Stomach smooth muscle (tissue), 2 donors: ENCODE results near the gene UBE2J2.
"Not testable (repeated sequence)": the region's sequence is repeated elsewhere in the genome, so short reads cannot be mapped to it uniquely, and the experiment has no call there.

ENCODE experiments used
- H3K27ac ChIP-seq: one replicate; pipeline ENCODE4 v1.7.0; 2013; ENCODE audit warnings: mild to moderate bottlenecking, low read length, inconsistent platforms
- H3K27me3 ChIP-seq, 2 donors: one replicate each; pipeline ENCODE4 v1.7.0; 2013; ENCODE audit warnings: low read length in 2 of 2; ENCODE audit not compliant: insufficient read depth in 2 of 2, control insufficient read depth in 1 of 2
- H3K36me3 ChIP-seq, 2 donors: one replicate each; pipeline ENCODE4 v1.7.0; 2013; ENCODE audit warnings: low read length in 2 of 2; ENCODE audit not compliant: control insufficient read depth in 2 of 2, insufficient read depth in 2 of 2
- H3K4me1 ChIP-seq: one replicate; pipeline ENCODE4 v1.7.0; 2013; ENCODE audit warnings: low read length; ENCODE audit not compliant: control insufficient read depth, insufficient read depth
- H3K4me3 ChIP-seq, 2 donors: one replicate each; pipeline ENCODE4 v1.7.0; 2013; ENCODE audit warnings: low read length in 2 of 2
- H3K9ac ChIP-seq, 2 donors: one replicate each; pipeline ENCODE4 v1.7.0; 2013; ENCODE audit warnings: low read length in 2 of 2, mild to moderate bottlenecking in 1 of 2
- H3K9me3 ChIP-seq, 2 donors: one replicate each; pipeline ENCODE4 v1.7.0; 2013; ENCODE audit warnings: low read length in 2 of 2; ENCODE audit not compliant: control insufficient read depth in 2 of 2
- donor health status: healthy.
- donor health status: Pancreatic carcinoma.

The UBE2J2 gene

GRCh38 chr1:1273512-1274298 lies at the start of gene UBE2J2:
Gene UBE2J2 (minus strand): TSS chr1:1273854. CDS start chr1:1267992, 5,862 bp downstream.
- H3K9me3 ChIP-seq = no peaks in the 10 kb centered on the region
- peaks cover 0 to 2% of the 10 kb centered on the region in 2 donors for H3K36me3 ChIP-seq
- H3K4me3 ChIP-seq = peak within 1 kb of the TSS; percentile 90 to 95
- peak within 1 kb of the TSS; percentile 80 to 92 for H3K9ac ChIP-seq
- H3K27me3 ChIP-seq = no peaks in the 10 kb centered on the region
- peaks cover 44% of the 10 kb centered on the region for H3K4me1 ChIP-seq
- no peak within 1 kb of the TSS for H3K27ac ChIP-seq

GRCh38 chr1:1322952-1323351 lies 49.3 kb upstream of the UBE2J2 start:
- Histone ChIP-seq H3K4me1 (peaks cover 66% of the 10 kb centered on the region), H3K9ac (no peak overlapping the region), H3K4me3 (peak overlapping the region in 1 of 2 donors; percentile 35), H3K27ac (no peak overlapping the region), H3K27me3 (no peaks in the 10 kb centered on the region), H3K9me3 (no peaks in the 10 kb centered on the region), H3K36me3 (peaks cover 6 to 11% of the 10 kb centered on the region in 2 donors)

- Histone ChIP-seq H3K4me1 (peaks cover 71% of the 10 kb centered on the region), H3K9me3 (no peaks in the 10 kb centered on the region), H3K27ac (no peak overlapping the region), H3K27me3 (no peaks in the 10 kb centered on the region), H3K36me3 (peaks cover 3 to 11% of the 10 kb centered on the region in 2 donors), H3K9ac (no peak overlapping the region), H3K4me3 (no peak overlapping the region)
Measured at GRCh38 chr1:1322418-1322817, 48.8 kb upstream of the UBE2J2 start.

GRCh38 chr1:1321477-1321876 lies 47.8 kb upstream of the UBE2J2 start:
- Histone ChIP-seq H3K27ac (no peak overlapping the region), H3K4me1 (peaks cover 68% of the 10 kb centered on the region), H3K9me3 (no peaks in the 10 kb centered on the region), H3K27me3 (no peaks in the 10 kb centered on the region), H3K36me3 (peaks cover 3 to 9% of the 10 kb centered on the region in 2 donors), H3K4me3 (no peak overlapping the region), H3K9ac (no peak overlapping the region)

GRCh38 chr1:1320666-1321448 lies 47.2 kb upstream of the UBE2J2 start:
- no peak overlapping the region for H3K27ac ChIP-seq
- H3K9ac ChIP-seq = no peak overlapping the region
- H3K36me3 ChIP-seq = peaks cover 3 to 9% of the 10 kb centered on the region in 2 donors

GRCh38 chr1:1319646-1319941 lies 45.9 kb upstream of the UBE2J2 start:
- Histone ChIP-seq H3K36me3 (peaks cover 10 to 13% of the 10 kb centered on the region in 2 donors), H3K27ac (peak overlapping the region; percentile 46), H3K4me1 (peaks cover 55% of the 10 kb centered on the region), H3K4me3 (no peak overlapping the region), H3K9ac (no peak overlapping the region), H3K27me3 (no peaks in the 10 kb centered on the region), H3K9me3 (no peaks in the 10 kb centered on the region)

More at GRCh38 chr1:1320666-1321448, 47.2 kb upstream of the UBE2J2 start:
- Histone ChIP-seq H3K4me3 (no peak overlapping the region), H3K4me1 (peaks cover 64% of the 10 kb centered on the region), H3K9me3 (no peaks in the 10 kb centered on the region), H3K27me3 (no peaks in the 10 kb centered on the region)

- peaks cover 55% of the 10 kb centered on the region for H3K4me1 ChIP-seq
- no peak overlapping the region for H3K4me3 ChIP-seq
- H3K27ac ChIP-seq = peak overlapping the region; percentile 46
- no peaks in the 10 kb centered on the region for H3K27me3 ChIP-seq
- H3K36me3 ChIP-seq = peaks cover 15 to 16% of the 10 kb centered on the region in 2 donors
- no peaks in the 10 kb centered on the region for H3K9me3 ChIP-seq
- no peak overlapping the region for H3K9ac ChIP-seq
Measured at GRCh38 chr1:1318777-1319645, 45.4 kb upstream of the UBE2J2 start.

GRCh38 chr1:1318131-1318652 lies 44.5 kb upstream of the UBE2J2 start:
- Histone ChIP-seq H3K36me3 (peaks cover 21 to 23% of the 10 kb centered on the region in 2 donors), H3K4me1 (peaks cover 50% of the 10 kb centered on the region), H3K27me3 (no peaks in the 10 kb centered on the region), H3K9me3 (no peaks in the 10 kb centered on the region), H3K9ac (no peak overlapping the region), H3K27ac (peak overlapping the region; percentile 53), H3K4me3 (no peak overlapping the region)

GRCh38 chr1:1317420-1317819 lies 43.8 kb upstream of the UBE2J2 start:
- no peak overlapping the region for H3K9ac ChIP-seq
- H3K9me3 ChIP-seq = no peaks in the 10 kb centered on the region
- peaks cover 21 to 31% of the 10 kb centered on the region in 2 donors for H3K36me3 ChIP-seq
- H3K27me3 ChIP-seq = no peaks in the 10 kb centered on the region
- no peak overlapping the region for H3K4me3 ChIP-seq
- H3K4me1 ChIP-seq = peaks cover 44% of the 10 kb centered on the region
- H3K27ac ChIP-seq = no peak overlapping the region

- not testable (repeated sequence) for H3K9me3 ChIP-seq, H3K27me3 ChIP-seq, H3K27ac ChIP-seq, H3K9ac ChIP-seq
- peaks cover 36% of the 10 kb centered on the region for H3K4me1 ChIP-seq
- peak overlapping the region in 1 of 2 donors; percentile 22 for H3K4me3 ChIP-seq
- peaks cover 28 to 37% of the 10 kb centered on the region in 2 donors for H3K36me3 ChIP-seq
Measured at GRCh38 chr1:1316199-1316598, 42.5 kb upstream of the UBE2J2 start.
